Sigmoid colon (tissue), 7 donors: ENCODE data around the gene NUMBL. TPM values are rescaled to one million over a fixed set of nuclear protein-coding genes. Genes with fewer than 3 reads are reported as not detected.
A peak's percentile ranks its signal among the peaks of the same experiment; 100 is the strongest.

ENCODE experiments used
- DNase-seq: peaks from one replicate; pipeline ENCODE4 v3.0.0-alpha.2; 2019
- H3K27ac ChIP-seq, 4 donors: fragments of 200-600 bp; sonication (generic); one replicate each; pipeline ENCODE4 v1.5.1; 2016 to 2019; ENCODE audit warnings: mild to moderate bottlenecking in 1 of 4
- H3K27me3 ChIP-seq, 3 donors: fragments of 200-600 bp; sonication (generic); one replicate each; pipeline ENCODE4 v1.5.1; 2019; ENCODE audit warnings: mild to moderate bottlenecking in 1 of 3
- H3K36me3 ChIP-seq, 4 donors: fragments of 200-600 bp; sonication (generic); one replicate each; pipeline ENCODE4 v1.5.1; 2016 to 2019
- H3K4me1 ChIP-seq, 4 donors: fragments of 200-600 bp; sonication (generic); one replicate each; pipeline ENCODE4 v1.5.1; 2017 to 2019
- H3K4me3 ChIP-seq, 4 donors: fragments of 200-600 bp; sonication (generic); one replicate each; pipeline ENCODE4 v1.5.1; 2017 to 2019; ENCODE audit warnings: mild to moderate bottlenecking in 2 of 4, moderate library complexity in 1 of 4
- H3K9me3 ChIP-seq, 4 donors: fragments of 200-600 bp in 3 of 4; sonication (generic) in 3 of 4; one replicate each; pipeline versions ENCODE4 v1.5.1 to v1.6.1; 2013 to 2019
- CTCF ChIP-seq, 4 experiments: fragments of 450-650 bp in 3 of 4; fragments of 200-600 bp in 1 of 4; IDR thresholded peaks; one replicate each; pipeline ENCODE4 v1.5.1; 2016 to 2019; ENCODE audit warnings: antibody characterized with exemption in 4 of 4, mild to moderate bottlenecking in 3 of 4, moderate library complexity in 2 of 4
- EP300 ChIP-seq, 4 donors: sonication (generic); formaldehyde crosslinking; IDR thresholded peaks; one replicate each; pipeline ENCODE4 v1.6.1; 2017; ENCODE audit warnings: antibody characterized with exemption in 4 of 4
- POLR2A ChIP-seq, 2 donors: fragments of 450-650 bp; IDR thresholded peaks; one replicate each; pipeline ENCODE4 v1.6.1; 2016; ENCODE audit warnings: antibody characterized with exemption in 2 of 2, mild to moderate bottlenecking in 2 of 2, moderate library complexity in 2 of 2
- POLR2AphosphoS5 ChIP-seq, 4 donors: sonication (generic); formaldehyde crosslinking; IDR thresholded peaks; one replicate each; pipeline ENCODE4 v1.6.1; 2017; ENCODE audit warnings: antibody characterized with exemption in 4 of 4
- WGBS, 2 donors: extraction: QIAGEN DNeasy Blood & Tissue Kit; methylation state at CpG; one replicate each; pipeline ENCODE4 v1.1.7; 2013; 5-methylcytosine and 5-hydroxymethylcytosine counted together
- intact Hi-C: fragments of 100-400 bp; cut with DNase I; formaldehyde crosslinking; loops from one replicate; pipeline ENCODE4 v1.15.1; 2023
- polyA plus RNA-seq, 3 donors: library from polyadenylated mRNA; stranded (reverse); fragments of 200-250 nt; gene quantifications; one replicate each; pipeline ENCODE4 v1.2.3, GENCODE V29; 2013
- total RNA-seq, 4 donors: library from RNA; depleted of rRNA; stranded (reverse); fragments of >200 nt; gene quantifications; one replicate each; pipeline ENCODE4 v1.1.0, GENCODE V29; 2016
- donor health status: healthy with polysubstance abuse.
- donor health status: Bipolar disorder and iron deficiency.
- donor health status: healthy.

The NUMBL gene
- total and polyA plus RNA-seq, 7 donors: 3.0 to 38.2 (median 21.9) TPM

DNA sequence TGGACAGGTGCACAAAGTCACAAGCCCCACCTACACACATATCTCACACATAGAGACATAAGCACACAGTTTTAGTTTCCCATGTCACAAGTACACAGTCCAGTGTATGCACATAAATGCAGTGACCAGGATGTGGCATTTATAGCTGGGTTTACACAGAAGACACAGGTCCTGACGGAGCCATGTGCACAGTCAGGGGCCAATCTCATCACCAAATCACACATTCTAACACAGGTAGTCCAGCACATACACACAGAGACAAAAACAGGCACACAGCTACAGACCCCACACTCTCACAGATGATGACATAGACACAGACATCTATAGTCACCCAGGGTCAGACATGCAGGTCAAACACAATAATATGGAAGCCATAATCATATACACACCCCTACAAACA lies 2.1 kb downstream of the NUMBL start:
- H3K27ac ChIP-seq: peak overlapping the region; percentile 47 to 93 (median 58)
- no peak for TF ChIP-seq POLR2AphosphoS5 (IDR thresholded peaks at IDR 0.05)
- TF ChIP-seq CTCF (IDR thresholded peaks at IDR 0.05): no peak
- no peak for TF ChIP-seq POLR2A (IDR thresholded peaks at IDR 0.05)
- TF ChIP-seq EP300 (IDR thresholded peaks at IDR 0.05): no peak
- no peaks in the 10 kb centered on the region for H3K27me3 ChIP-seq
- WGBS, 2 donors: 70 to 83% methylated on average over 1 of the region's 1 CpG
- H3K4me1 ChIP-seq: peaks cover 0 to 43% (median 36%) of the 10 kb centered on the region in 4 donors
- DNase-seq: no peak
- no peaks in the 10 kb centered on the region for H3K9me3 ChIP-seq
- peaks cover 0 to 47% (median 12%) of the 10 kb centered on the region in 4 donors for H3K36me3 ChIP-seq
- H3K4me3 ChIP-seq: peak overlapping the region in 2 of 4 donors; percentile 75 to 90
- intact Hi-C loops: no loop called here

- H3K4me3 ChIP-seq: no peak overlapping the region
- H3K27ac ChIP-seq: peak overlapping the region; percentile 47 to 93 (median 58)
- H3K36me3 ChIP-seq: peaks cover 2 to 47% (median 14%) of the 10 kb centered on the region in 4 donors
- intact Hi-C loops: no loop called here
- 52 to 53% methylated on average over 12 of the region's 12 CpGs for WGBS, 2 donors
- peaks cover 0 to 43% (median 36%) of the 10 kb centered on the region in 4 donors for H3K4me1 ChIP-seq
- no peaks in the 10 kb centered on the region for H3K9me3 ChIP-seq
- peak; percentile 93 for DNase-seq
- H3K27me3 ChIP-seq: no peaks in the 10 kb centered on the region
- TF ChIP-seq POLR2AphosphoS5 (IDR thresholded peaks at IDR 0.05) (peak in 3 of 4 donors; percentile 41 to 46 (median 43)), EP300 (IDR thresholded peaks at IDR 0.05) (no peak), POLR2A (IDR thresholded peaks at IDR 0.05) (no peak)
Observed at GRCh38 chr19:40687525-40688016, 2.9 kb downstream of the NUMBL start.

DNA sequence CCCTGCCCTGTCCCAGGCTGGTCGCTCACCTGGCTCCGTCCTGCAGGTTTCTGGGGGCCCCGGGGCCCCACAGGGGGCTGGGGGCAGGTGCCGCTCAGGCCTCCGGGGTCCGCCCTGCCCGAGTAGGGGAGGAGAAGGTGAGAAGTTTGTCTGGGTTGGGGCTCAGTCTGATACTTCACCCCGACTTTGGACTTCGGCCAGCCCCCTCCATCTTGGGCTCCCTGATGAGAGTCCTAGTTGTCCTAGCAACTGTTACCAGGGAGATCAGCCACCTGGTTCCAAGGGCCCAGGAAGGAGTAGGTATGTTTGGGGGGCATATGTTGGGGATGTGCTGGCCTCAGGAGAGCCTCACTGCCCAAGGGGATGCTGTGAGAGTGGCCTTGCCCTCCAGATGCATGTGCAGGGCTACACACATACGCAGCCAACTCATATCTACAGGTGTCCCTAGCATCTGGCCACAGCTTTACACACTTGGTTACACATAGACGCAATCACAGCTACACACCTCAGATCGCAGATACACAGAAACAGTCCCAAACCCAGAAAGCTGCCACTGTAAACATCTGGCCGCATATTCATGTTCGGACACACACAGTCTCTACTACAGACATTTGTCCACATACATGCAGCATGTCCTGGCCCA lies 3.4 kb downstream of the NUMBL start:
- intact Hi-C loops: no loop called here
- WGBS, 2 donors: 85 to 88% methylated on average over 14 of the region's 14 CpGs
- TF ChIP-seq EP300 (IDR thresholded peaks at IDR 0.05) (no peak), CTCF (IDR thresholded peaks at IDR 0.05) (no peak), POLR2A (IDR thresholded peaks at IDR 0.05) (no peak), POLR2AphosphoS5 (IDR thresholded peaks at IDR 0.05) (no peak)
- DNase-seq: no peak
- peaks cover 6 to 52% (median 18%) of the 10 kb centered on the region in 4 donors for H3K36me3 ChIP-seq
- no peak overlapping the region for H3K4me3 ChIP-seq
- no peaks in the 10 kb centered on the region for H3K27me3 ChIP-seq
- H3K27ac ChIP-seq: peak overlapping the region; percentile 47 to 93 (median 58)
- H3K4me1 ChIP-seq: peaks cover 0 to 41% (median 36%) of the 10 kb centered on the region in 4 donors
- no peaks in the 10 kb centered on the region for H3K9me3 ChIP-seq

DNA sequence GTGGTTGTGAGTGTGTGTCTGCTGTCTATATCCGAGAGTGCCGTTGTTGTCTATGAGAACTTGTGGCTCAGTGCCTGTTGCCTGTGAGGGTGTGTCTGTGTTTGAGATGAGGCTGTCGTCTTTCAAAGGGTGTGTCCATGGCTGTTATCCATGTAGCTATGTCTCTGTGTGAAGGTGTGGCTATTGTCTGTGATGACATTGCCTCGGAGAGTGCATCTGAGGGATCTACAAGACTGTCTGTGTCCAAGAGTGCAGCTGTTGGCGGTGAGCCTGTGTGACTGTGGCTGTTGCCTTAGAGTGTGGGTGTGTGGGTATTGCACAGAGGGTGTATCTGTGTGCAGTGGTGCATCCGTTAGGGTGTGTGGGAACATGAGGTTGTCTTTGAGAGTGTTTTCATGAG lies 4.9 kb downstream of the NUMBL start:
- H3K27me3 ChIP-seq: no peaks in the 10 kb centered on the region
- peaks cover 0 to 29% (median 25%) of the 10 kb centered on the region in 4 donors for H3K4me1 ChIP-seq
- H3K36me3 ChIP-seq: peaks cover 6 to 66% (median 27%) of the 10 kb centered on the region in 4 donors
- no peak overlapping the region for H3K4me3 ChIP-seq
- H3K27ac ChIP-seq: no peak overlapping the region
- intact Hi-C loops: no loop called here
- DNase-seq: no peak
- TF ChIP-seq CTCF (IDR thresholded peaks at IDR 0.05) (no peak), POLR2A (IDR thresholded peaks at IDR 0.05) (no peak), EP300 (IDR thresholded peaks at IDR 0.05) (no peak), POLR2AphosphoS5 (IDR thresholded peaks at IDR 0.05) (no peak)
- WGBS, 2 donors: 29 to 68% methylated on average over 6 of the region's 6 CpGs
- no peaks in the 10 kb centered on the region for H3K9me3 ChIP-seq

DNA sequence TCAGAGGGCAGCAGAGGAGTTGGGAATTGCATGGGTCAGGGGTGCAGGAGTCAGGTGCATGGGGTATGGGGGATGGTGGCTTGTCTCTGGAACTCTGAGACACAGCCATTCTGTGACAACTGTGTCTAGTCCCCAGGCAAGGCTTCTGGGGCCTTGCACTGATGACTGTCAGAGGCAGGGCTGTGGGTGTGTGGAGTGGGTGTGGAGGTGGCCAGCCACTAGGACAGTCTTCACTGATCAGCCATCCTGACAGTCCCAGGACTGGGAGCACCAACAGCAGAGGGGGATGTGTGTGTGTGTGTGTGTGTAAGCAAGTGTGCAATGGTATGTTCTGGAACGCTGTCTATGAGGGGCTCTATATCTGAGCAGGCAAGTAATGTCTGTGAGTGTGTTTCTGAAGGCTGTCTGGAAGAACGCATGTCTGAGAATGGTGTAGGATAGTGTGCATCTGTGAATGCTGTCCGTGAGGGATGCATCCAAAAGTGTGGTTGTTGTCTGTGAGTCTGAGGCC lies 5.4 kb downstream of the NUMBL start:
- TF ChIP-seq POLR2A (IDR thresholded peaks at IDR 0.05) (no peak), EP300 (IDR thresholded peaks at IDR 0.05) (no peak), POLR2AphosphoS5 (IDR thresholded peaks at IDR 0.05) (no peak), CTCF (IDR thresholded peaks at IDR 0.05) (no peak)
- WGBS, 2 donors: 81 to 91% methylated on average over 3 of the region's 3 CpGs
- Histone ChIP-seq H3K36me3 (peaks cover 6 to 71% (median 31%) of the 10 kb centered on the region in 4 donors), H3K9me3 (no peaks in the 10 kb centered on the region), H3K4me1 (peaks cover 0 to 28% (median 23%) of the 10 kb centered on the region in 4 donors), H3K4me3 (no peak overlapping the region), H3K27me3 (no peaks in the 10 kb centered on the region), H3K27ac (no peak overlapping the region)
- intact Hi-C loops: no loop called here
- DNase-seq: no peak
